GOT3 (cell line): ENCODE data around the gene HDGFL2.

Experiments
- DNase-seq: peaks from one replicate; lab custom pipeline; 2025; ENCODE audit warnings: mixed read lengths; lab: John Stamatoyannopoulos, UW

Gene HDGFL2

GRCh38 chr19:4472174-4472974, at the start of gene HDGFL2:
Gene HDGFL2, plus strand, starts transcription at chr19:4472297. Its CDS starts 54 bp downstream, at chr19:4472351.
- no peak for DNase-seq

- no peak for DNase-seq
These were observed 48.5 kb upstream of the HDGFL2 start for GRCh38 chr19:4423416-4424126.

GRCh38 chr19:4425537-4425936, 46.6 kb upstream of the HDGFL2 start:
- DNase-seq = peak; percentile 15

- DNase-seq = no peak
These were observed 43.6 kb upstream of the HDGFL2 start for GRCh38 chr19:4428326-4428975.

- DNase-seq = no peak
These were observed 42.8 kb upstream of the HDGFL2 start for GRCh38 chr19:4429256-4429655.

- no peak for DNase-seq
These were observed 42.3 kb upstream of the HDGFL2 start for GRCh38 chr19:4429771-4430171.

GRCh38 chr19:4430760-4431159, 41.3 kb upstream of the HDGFL2 start:
- DNase-seq = no peak

- DNase-seq = no peak
These were observed 40.8 kb upstream of the HDGFL2 start for GRCh38 chr19:4431296-4431695.

GRCh38 chr19:4431808-4432674, 40.1 kb upstream of the HDGFL2 start:
- no peak for DNase-seq

GRCh38 chr19:4432918-4433506, 39.1 kb upstream of the HDGFL2 start:
- DNase-seq = no peak

GRCh38 chr19:4434391-4434790, 37.7 kb upstream of the HDGFL2 start:
- DNase-seq = no peak

- no peak for DNase-seq
These were observed 35.9 kb upstream of the HDGFL2 start for GRCh38 chr19:4436231-4436630.

GRCh38 chr19:4437103-4437502, 35.0 kb upstream of the HDGFL2 start:
- no peak for DNase-seq

GRCh38 chr19:4439243-4439642, 32.9 kb upstream of the HDGFL2 start:
- no peak for DNase-seq

GRCh38 chr19:4441994-4442818, 29.9 kb upstream of the HDGFL2 start:
- DNase-seq = no peak

GRCh38 chr19:4442819-4443146, 29.3 kb upstream of the HDGFL2 start:
- DNase-seq = no peak

- no peak for DNase-seq
These were observed 28.9 kb upstream of the HDGFL2 start for GRCh38 chr19:4443188-4443587.

GRCh38 chr19:4443966-4444764, 27.9 kb upstream of the HDGFL2 start:
- no peak for DNase-seq

- DNase-seq = no peak
These were observed 27.0 kb upstream of the HDGFL2 start for GRCh38 chr19:4444765-4445741.
